ENCODE results near the gene TMED10. TPM values are rescaled to one million over a fixed set of nuclear protein-coding genes. Genes with fewer than 3 reads are reported as not detected.

The TMED10 gene
- total RNA-seq, 3 donors from 2014 or later: 223 to 411 (median 317) TPM

DNA sequence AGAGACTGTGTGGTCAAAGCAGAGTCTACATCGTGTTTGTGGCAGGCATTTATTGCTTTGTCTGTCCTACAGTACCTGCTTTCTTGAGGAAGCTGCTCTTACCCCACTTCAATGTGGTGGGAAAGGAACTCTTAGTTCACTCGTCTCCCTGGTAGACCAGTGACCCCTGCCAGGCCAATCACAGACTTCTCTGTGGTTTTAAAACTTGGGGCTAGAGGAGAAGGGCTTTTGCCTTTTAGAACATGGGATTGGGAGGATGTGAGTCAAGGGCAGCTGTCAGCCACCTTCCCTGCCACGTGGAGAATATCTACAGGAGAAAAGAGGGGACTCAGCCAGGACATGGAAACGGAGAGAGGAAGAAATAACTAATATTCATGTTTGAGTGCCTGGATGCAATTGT lies 36.8 kb upstream of the TMED10 start:
- ATAC-seq: no peak
- intact Hi-C loops (cut with DNase I, micrococcal nuclease): no loop called here
- H3K4me1 ChIP-seq (ENCODE audit: low read depth): no peaks in the 10 kb centered on the region
- no peaks in the 10 kb centered on the region for H3K36me3 ChIP-seq (ENCODE audit: low read depth)
- H3K4me3 ChIP-seq: no peak overlapping the region
- TF ChIP-seq CTCF (IDR thresholded peaks at IDR 0.05): no peak
- no peak for DNase-seq
- H3K9me3 ChIP-seq: no peaks in the 10 kb centered on the region

DNA sequence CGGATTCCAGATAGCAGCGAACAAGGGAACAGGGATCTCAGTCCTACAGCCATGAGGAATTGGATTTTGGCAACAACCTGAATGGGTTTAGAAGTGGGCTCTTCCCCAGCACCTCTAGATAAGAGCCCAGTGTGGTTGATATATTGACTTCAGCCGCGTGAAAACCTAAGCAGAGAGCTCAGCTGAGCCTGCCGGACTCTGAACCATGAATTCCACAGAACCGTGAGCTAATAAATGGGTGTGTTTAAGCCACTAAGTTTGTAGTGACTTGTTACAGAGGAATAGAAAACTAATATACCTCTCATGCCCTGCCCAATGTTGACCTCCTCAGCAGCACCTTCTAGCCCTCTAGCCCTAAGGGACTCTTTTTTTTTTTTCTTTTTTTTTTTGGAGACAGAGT lies 32.4 kb upstream of the TMED10 start:
- no peak for TF ChIP-seq CTCF (IDR thresholded peaks at IDR 0.05)
- intact Hi-C loops (cut with DNase I, micrococcal nuclease): no loop called here
- DNase-seq: no peak
- no peaks in the 10 kb centered on the region for H3K36me3 ChIP-seq (ENCODE audit: low read depth)
- H3K9me3 ChIP-seq: no peaks in the 10 kb centered on the region
- H3K4me3 ChIP-seq: no peak overlapping the region
- H3K4me1 ChIP-seq (ENCODE audit: low read depth): peaks cover 12% of the 10 kb centered on the region
- ATAC-seq: no peak

DNA sequence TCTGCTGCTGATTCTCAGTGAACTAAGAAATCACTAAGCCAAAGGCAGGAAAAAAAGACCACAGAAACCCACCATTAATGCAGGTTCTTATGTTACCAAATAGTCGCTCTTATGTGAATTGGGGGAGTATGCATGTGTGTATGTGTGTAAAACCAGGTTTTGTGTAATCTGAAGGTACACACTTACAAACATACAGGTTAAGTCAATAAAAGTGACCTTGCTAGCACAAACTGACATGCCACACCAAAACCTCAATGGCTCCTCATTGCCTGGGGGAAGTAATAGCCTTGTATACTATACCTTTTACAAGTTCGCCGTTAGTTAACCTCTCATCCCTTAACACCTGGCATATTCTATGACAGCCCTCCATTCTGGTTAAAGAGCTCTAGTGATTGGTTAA lies 29.8 kb upstream of the TMED10 start:
- ATAC-seq (peak; percentile 60), DNase-seq (no peak)

GRCh38 chr14:75205591-75205990 lies 29.2 kb upstream of the TMED10 start:
- no peak for TF ChIP-seq CTCF (IDR thresholded peaks at IDR 0.05)
- intact Hi-C loops (cut with DNase I, micrococcal nuclease): no loop called here
- peaks cover 23% of the 10 kb centered on the region for H3K4me1 ChIP-seq (ENCODE audit: low read depth)
- DNase-seq: no peak
- H3K4me3 ChIP-seq: no peak overlapping the region
- no peak for ATAC-seq
- no peaks in the 10 kb centered on the region for H3K9me3 ChIP-seq
- no peaks in the 10 kb centered on the region for H3K36me3 ChIP-seq (ENCODE audit: low read depth)

More for the DNA sequence above, 29.8 kb upstream of the TMED10 start:
- intact Hi-C loops (cut with DNase I, micrococcal nuclease): no loop called here
- Histone ChIP-seq H3K4me3 (no peak overlapping the region), H3K36me3 (ENCODE audit: low read depth) (no peaks in the 10 kb centered on the region), H3K9me3 (no peaks in the 10 kb centered on the region), H3K4me1 (ENCODE audit: low read depth) (peaks cover 23% of the 10 kb centered on the region)
- no peak for TF ChIP-seq CTCF (IDR thresholded peaks at IDR 0.05)

GRCh38 chr14:75204116-75204515 lies 27.7 kb upstream of the TMED10 start:
- peak; percentile 73 for ATAC-seq

More at GRCh38 chr14:75204116-75204515, 27.7 kb upstream of the TMED10 start:
- Histone ChIP-seq H3K36me3 (ENCODE audit: low read depth) (no peaks in the 10 kb centered on the region), H3K4me3 (no peak overlapping the region), H3K9me3 (no peaks in the 10 kb centered on the region), H3K4me1 (ENCODE audit: low read depth) (peaks cover 35% of the 10 kb centered on the region)
- DNase-seq: peak in 1 of 3 donors; percentile 80
- no peak for TF ChIP-seq CTCF (IDR thresholded peaks at IDR 0.05)
- intact Hi-C loops (cut with DNase I, micrococcal nuclease): no loop called here
